K562 (cell line): ENCODE data around the gene SLC39A6. TPM values are rescaled to one million over a fixed set of nuclear protein-coding genes. Genes with fewer than 3 reads are reported as not detected.

Experiments
- ATAC-seq: fragments of 200-7000 bp; cut with Tn5 transposase; 3 replicates; pipeline ENCODE4 v1.9.1; 2020; ENCODE audit warnings: moderate library complexity
- BruUV-seq: library from RNA; stranded (reverse); fragments of 400-500 nt; replicated peaks from 2 replicates; lab custom pipeline; 2021; lab: Mats Ljungman, UMichigan
- CTCF ChIA-PET: fragments of 300-600 bp; formaldehyde crosslinking; extraction: SDS; loops from one replicate; lab custom pipeline; 2021; ENCODE audit warnings: low intra/inter-chr PET ratio; lab: Yijun Ruan, JAX
- POLR2A ChIA-PET: fragments of 300-600, 350-650 bp; sonication (Branson Sonifier 250); formaldehyde crosslinking; extraction: SDS; loops from one replicate; lab custom pipeline; 2021; ENCODE audit warnings: antibody characterized with exemption, inconsistent platforms; lab: Yijun Ruan, JAX
- DNase-seq, 4 experiments: peaks; one replicate each; pipeline versions ENCODE4 v3.0.0 to v3.0.0-alpha.2; 2011 to 2018; ENCODE audit warnings: low spot score in 3 of 4, mixed read lengths in 3 of 4; ENCODE audit errors: extremely low read depth in 1 of 4
- FAIRE-seq: peaks from 2 replicates; lab custom pipeline; 2011; peaks lifted over from hg19 to GRCh38; lab: Jason Lieb, UNC
- H2AFZ ChIP-seq: 2 replicates; pipeline ENCODE4 v1.6.0; 2011; ENCODE audit warnings: low read depth, low read length, control low read depth, inconsistent platforms
- H3K27ac ChIP-seq: fragments of 200-600 bp; 3 replicates; pipeline ENCODE4 v1.8.0; 2011; ENCODE audit warnings: low read depth, mild to moderate bottlenecking, control low read depth, inconsistent platforms, low read length, moderate library complexity, mixed read lengths; ENCODE audit errors: extremely low read depth
- H3K27me3 ChIP-seq, 2 experiments: fragments of 300-600 bp in 1 of 2; 2 replicates in 1 of 2; 3 replicates in 1 of 2; pipeline versions ENCODE4 v1.6.0 to v1.8.0; 2011; ENCODE audit warnings: inconsistent platforms in 2 of 2, low read length in 2 of 2, mild to moderate bottlenecking in 1 of 2, mixed read lengths in 1 of 2, moderate library complexity in 1 of 2; ENCODE audit not compliant: control insufficient read depth in 2 of 2, insufficient read depth in 2 of 2
- H3K36me3 ChIP-seq: fragments of 300-600 bp; 3 replicates; pipeline ENCODE4 v1.8.0; 2011; ENCODE audit warnings: mild to moderate bottlenecking, low read length, inconsistent platforms; ENCODE audit not compliant: control insufficient read depth, insufficient read depth
- H3K4me1 ChIP-seq, 2 experiments: fragments of 200-600 bp in 1 of 2; replicated peaks in 1 of 2; 2 replicates in 1 of 2; 3 replicates in 1 of 2; pipeline versions ENCODE4 v1.5.1 to v1.8.0; 2011; ENCODE audit warnings: inconsistent platforms in 2 of 2, low read length in 2 of 2, mild to moderate bottlenecking in 1 of 2, mixed read lengths in 1 of 2, moderate library complexity in 1 of 2; ENCODE audit not compliant: control insufficient read depth in 2 of 2, insufficient read depth in 2 of 2
- H3K4me2 ChIP-seq: 2 replicates; pipeline ENCODE4 v1.6.1; 2011; ENCODE audit warnings: low read length, control low read depth, inconsistent platforms, mixed read lengths; ENCODE audit not compliant: insufficient read depth
- H3K4me3 ChIP-seq: fragments of 200-600 bp; sonication (generic), shearing (Covaris generic); 2 replicates; pipeline ENCODE4 v1.5.1; 2016; ENCODE audit warnings: control low read depth, inconsistent platforms
- H3K79me2 ChIP-seq: fragments of 200-600 bp; 3 replicates; pipeline ENCODE4 v1.8.0; 2011; ENCODE audit warnings: low read length, inconsistent platforms; ENCODE audit not compliant: control insufficient read depth, insufficient read depth
- H3K9ac ChIP-seq, 2 experiments: 2 replicates each; pipeline versions ENCODE4 v1.6.0 to v1.6.1; 2011; ENCODE audit warnings: low read depth in 2 of 2, low read length in 2 of 2, control low read depth in 1 of 2, inconsistent platforms in 1 of 2, mild to moderate bottlenecking in 1 of 2, mixed read lengths in 1 of 2; ENCODE audit not compliant: insufficient read depth in 1 of 2
- H3K9me1 ChIP-seq: one replicate; pipeline ENCODE4 v1.6.0; 2011; ENCODE audit warnings: inconsistent platforms, mild to moderate bottlenecking, low read length, moderate library complexity; ENCODE audit not compliant: control insufficient read depth, insufficient read depth
- H3K9me3 ChIP-seq: replicated peaks from 2 replicates; pipeline ENCODE4 v1.5.1; 2011; ENCODE audit warnings: low read depth, low read length, inconsistent platforms; ENCODE audit not compliant: control insufficient read depth, insufficient read depth
- H4K20me1 ChIP-seq: replicated peaks from 2 replicates; pipeline ENCODE4 v1.6.1; 2011; ENCODE audit warnings: low read length, inconsistent platforms, mixed read lengths; ENCODE audit not compliant: control insufficient read depth, insufficient read depth
- BACH1 ChIP-seq: fragments of 200-800 bp; sonication (Bioruptor generic); IDR thresholded peaks from 2 replicates; pipeline ENCODE4 v1.6.1; 2016; ENCODE audit warnings: missing genetic modification characterization, missing compliant biosample characterization
- CBFA2T3 ChIP-seq: fragments of 450-650 bp; IDR thresholded peaks from 2 replicates; pipeline ENCODE4 v1.6.1; 2017
- CHD2 ChIP-seq: IDR thresholded peaks from 2 replicates; pipeline ENCODE4 v1.6.1; 2011; ENCODE audit warnings: low read depth, low read length
- DNMT1 ChIP-seq: fragments of 450-650 bp; IDR thresholded peaks from 2 replicates; pipeline ENCODE4 v1.6.1; 2016; ENCODE audit warnings: antibody characterized with exemption, mild to moderate bottlenecking
- ID3 ChIP-seq, 2 experiments: fragments of 250-450 bp in 1 of 2; fragments of 450-650 bp in 1 of 2; sonication (Bioruptor Pico) in 1 of 2; IDR thresholded peaks; 2 replicates each; pipeline versions ENCODE4 v1.6.1 to v1.8.0; 2016 to 2021; ENCODE audit warnings: mild to moderate bottlenecking in 2 of 2, moderate library complexity in 2 of 2, missing compliant biosample characterization in 1 of 2, missing genetic modification characterization in 1 of 2
- MAZ ChIP-seq, 2 experiments: fragments of 450-650 bp in 1 of 2; sonication (generic) in 1 of 2; formaldehyde crosslinking; IDR thresholded peaks in 1 of 2; conservative IDR thresholded peaks in 1 of 2; 2 replicates each; pipeline versions ENCODE4 v1.4.0 to v1.5.0; 2020; ENCODE audit warnings: mild to moderate bottlenecking in 1 of 2, missing genetic modification reagents in 1 of 2
- MCM5 ChIP-seq: fragments of 450-650 bp; IDR thresholded peaks from 2 replicates; pipeline ENCODE4 v1.6.1; 2016; ENCODE audit warnings: low read depth
- MCM7 ChIP-seq, 2 experiments: fragments of 450-650 bp; IDR thresholded peaks; 2 replicates each; pipeline ENCODE4 v1.6.1; 2016 to 2018
- NR1H2 ChIP-seq: sonication (generic); formaldehyde crosslinking; IDR thresholded peaks from 2 replicates; pipeline ENCODE4 v1.4.0; 2020; ENCODE audit warnings: mild to moderate bottlenecking, missing genetic modification reagents
- PTTG1 ChIP-seq: fragments of 450-650 bp; IDR thresholded peaks from 2 replicates; pipeline ENCODE4 v1.6.1; 2016; ENCODE audit warnings: low read depth, mild to moderate bottlenecking, missing genetic modification characterization, missing compliant biosample characterization
- SMAD1 ChIP-seq: fragments of 150-350 bp; IDR thresholded peaks from 2 replicates; pipeline ENCODE4 v1.6.1; 2014; ENCODE audit warnings: low read length, low read depth; ENCODE audit not compliant: partially characterized antibody
- SRSF1 ChIP-seq: fragments of 200-400 bp; formaldehyde crosslinking; IDR thresholded peaks from 2 replicates; pipeline ENCODE4 v1.6.1; 2017; ENCODE audit warnings: mild to moderate bottlenecking, low read depth, low read length, moderate library complexity
- SRSF7 ChIP-seq: fragments of 200-400 bp; formaldehyde crosslinking; optimal IDR thresholded peaks from 2 replicates; pipeline ENCODE3; 2017; ENCODE audit warnings: mild to moderate bottlenecking, low read depth, low read length
- TEAD1 ChIP-seq, 2 experiments: fragments of 450-650 bp in 1 of 2; sonication (generic) in 1 of 2; formaldehyde crosslinking; IDR thresholded peaks; 2 replicates each; pipeline versions ENCODE4 v1.4.0 to v1.8.0; 2020 to 2022; ENCODE audit warnings: mild to moderate bottlenecking in 2 of 2, missing genetic modification reagents in 1 of 2
- ZBTB2 ChIP-seq: fragments of 450-650 bp; IDR thresholded peaks from 2 replicates; pipeline ENCODE4 v1.6.1; 2016; ENCODE audit warnings: antibody characterized with exemption
- ZFP1 ChIP-seq: fragments of 450-650 bp; formaldehyde crosslinking; IDR thresholded peaks from 2 replicates; pipeline ENCODE4 v1.4.0; 2020; ENCODE audit warnings: mild to moderate bottlenecking, mixed read lengths
- ZNF655 ChIP-seq: fragments of 250-450 bp; sonication (Bioruptor Pico); IDR thresholded peaks from 2 replicates; pipeline ENCODE4 v1.5.0; 2021
- ZNF699 ChIP-seq: fragments of 250-450 bp; sonication (Bioruptor Pico); IDR thresholded peaks from 2 replicates; pipeline ENCODE4 v1.8.0; 2021; ENCODE audit warnings: mild to moderate bottlenecking, moderate library complexity; ENCODE audit not compliant: insufficient replicate concordance
- WGBS: fragments of 100-300 bp; shearing (Covaris generic); methylation state at CpG from one replicate; pipeline ENCODE4 v1.1.6; 2016; ENCODE audit warnings: low coverage, mixed read lengths; ENCODE audit not compliant: insufficient coverage; ENCODE audit errors: missing lambda C conversion rate; 5-methylcytosine and 5-hydroxymethylcytosine counted together
- in situ Hi-C: fragments of 300-500 bp; cut with MboI; formaldehyde crosslinking; loops from 4 replicates; pipeline ENCODE4 v1.15.0; 2018; ENCODE audit warnings: inconsistent platforms, mixed read lengths
- intact Hi-C: fragments of 100-400 bp; cut with micrococcal nuclease; formaldehyde crosslinking; loops from 2 replicates; pipeline ENCODE4 v1.14.2; 2022
- polyA plus RNA-seq, 8 experiments: library from polyadenylated mRNA; depleted of rRNA in 4 of 8; stranded (reverse) in 5 of 8; unstranded in 3 of 8; fragments of >200 nt; fragmentation: Nextera tagmentation in 2 of 8; fragmentation: Illumina TruSeq in 1 of 8; extraction: Ambion mirVana in 2 of 8; extraction: Trizol in 1 of 8; gene quantifications; 2 replicates each; pipeline versions ENCODE4 v1.2.1 to v1.2.3, GENCODE V29; 2011 to 2014; ENCODE audit warnings: inconsistent platforms in 1 of 8, missing spikeins in 1 of 8
- total RNA-seq, 7 experiments: library from RNA; depleted of rRNA in 6 of 7; stranded (reverse); fragments of >200 nt in 6 of 7; fragmentation: Illumina TruSeq in 2 of 7; extraction: Trizol in 2 of 7; gene quantifications; 2 replicates each; pipeline versions ENCODE4 v1.2.1 to v1.2.3, GENCODE V29; 2011 to 2021; ENCODE audit warnings: low replicate concordance in 1 of 7

The SLC39A6 gene
- total and polyA plus RNA-seq, 9 of the 15 experiments (the other 6 are each of a cell fraction or from before 2014, with no cell fraction given) = 5.6 to 23.8 (median 17.4) TPM

- H4K20me1 ChIP-seq = no peaks in the 10 kb centered on the region
- no peak overlapping the region for H2AFZ ChIP-seq
- no peaks in the 10 kb centered on the region for H3K9me3 ChIP-seq
- CTCF ChIA-PET = no interaction called here
- intact Hi-C loops (no loop called here), in situ Hi-C loops (no loop called here)
- H3K36me3 ChIP-seq = peaks cover 98% of the 10 kb centered on the region
- no peak overlapping the region for H3K9ac ChIP-seq
- H3K27ac ChIP-seq = no peak overlapping the region
- FAIRE-seq (no peak), ATAC-seq (no peak), DNase-seq (no peak)
- no peaks in the 10 kb centered on the region for H3K4me1 ChIP-seq
- H3K27me3 ChIP-seq = no peaks in the 10 kb centered on the region
- WGBS = 91% methylated on average over 4 of the region's 4 CpGs
- POLR2A ChIA-PET = interaction anchor here (0.6 to 1.4 kb wide), 3 partner anchors 9 to 44 kb away, joined by 3 to 4 read pairs (median 4); no protein-coding TSS in a partner anchor
- BruUV-seq = no TSS peak
- H3K4me3 ChIP-seq = no peak overlapping the region
- no peak for TF ChIP-seq NR1H2 (CRISPR knock-in tag)
- TF ChIP-seq MCM5 = no peak
- no peak for TF ChIP-seq MCM7 (IDR thresholded peaks at IDR 0.05)
- no peak for TF ChIP-seq SMAD1
- TF ChIP-seq DNMT1 = no peak
- TF ChIP-seq SRSF7 = no peak
- TF ChIP-seq MAZ (CRISPR knock-in tag; conservative IDR thresholded peaks at IDR 0.05 in 1 of 2, IDR thresholded peaks at IDR 0.05 in 1 of 2) = no peak
- no peak for TF ChIP-seq CHD2
- TF ChIP-seq SRSF1 = no peak
- TF ChIP-seq PTTG1 = no peak
- no peak for TF ChIP-seq ZNF699 (CRISPR knock-in tag)
- no peak for TF ChIP-seq ZNF655
- TF ChIP-seq BACH1 (tag) = no peak
- TF ChIP-seq ZFP1 (CRISPR knock-in tag) = no peak
- TF ChIP-seq ID3 (CRISPR knock-in tag; IDR thresholded peaks at IDR 0.05) = no peak
- no peak for TF ChIP-seq ID3 (tag; IDR thresholded peaks at IDR 0.05)
- no peak for TF ChIP-seq ZBTB2
- no peak for TF ChIP-seq CBFA2T3
- no peak for TF ChIP-seq TEAD1 (CRISPR knock-in tag; IDR thresholded peaks at IDR 0.05)
- H3K4me2 ChIP-seq = no peak overlapping the region
- H3K9me1 ChIP-seq = no peaks in the 10 kb centered on the region
- no peaks in the 10 kb centered on the region; the same call in 2 of the 3 replicates for H3K79me2 ChIP-seq
These were observed 24.1 kb upstream of the SLC39A6 start for GRCh38 chr18:36153203-36153602.
